HepG2 (cell line): ENCODE results near the gene EEPD1. TPM values are rescaled to one million over a fixed set of nuclear protein-coding genes. Genes with fewer than 3 reads are reported as not detected.

Experiments
- ELF1 ChIP-seq: sonication (generic); formaldehyde crosslinking; IDR thresholded peaks from 2 replicates; pipeline ENCODE4 v1.4.0; 2020; ENCODE audit warnings: missing genetic modification reagents
- FOXC1 ChIP-seq: sonication (generic); formaldehyde crosslinking; IDR thresholded peaks from 2 replicates; pipeline ENCODE4 v1.8.0; 2022; ENCODE audit warnings: mild to moderate bottlenecking, missing genetic modification reagents, borderline replicate concordance
- GABPA ChIP-seq, 2 experiments: IDR thresholded peaks; 2 replicates each; pipeline ENCODE4 v1.6.1; 2011 to 2016; ENCODE audit warnings: low read depth in 2 of 2, low read length in 1 of 2, missing biosample characterization in 1 of 2, missing genetic modification characterization in 1 of 2
- GATAD1 ChIP-seq: IDR thresholded peaks from 2 replicates; pipeline ENCODE4 v1.6.1; 2016; ENCODE audit warnings: missing genetic modification reagents, missing compliant biosample characterization
- GTF3A ChIP-seq: sonication (generic); formaldehyde crosslinking; conservative IDR thresholded peaks from 2 replicates; pipeline ENCODE4 v1.4.0; 2020; ENCODE audit warnings: mild to moderate bottlenecking, missing genetic modification reagents
- HMG20B ChIP-seq: conservative IDR thresholded peaks from 2 replicates; pipeline ENCODE4 v1.6.1; 2016; ENCODE audit warnings: missing genetic modification reagents, missing compliant biosample characterization
- KDM5A ChIP-seq: fragments of 200-600 bp; sonication (generic); IDR thresholded peaks from 2 replicates; pipeline ENCODE4 v1.7.0; 2018; ENCODE audit warnings: antibody characterized with exemption, mild to moderate bottlenecking, low read length, borderline replicate concordance
- MXI1 ChIP-seq: IDR thresholded peaks from 3 replicates; pipeline ENCODE4 v1.6.1; 2012; ENCODE audit warnings: low read depth, low read length, inconsistent platforms, borderline replicate concordance
- NCOA2 ChIP-seq: sonication (generic); formaldehyde crosslinking; IDR thresholded peaks from 2 replicates; pipeline ENCODE4 v1.8.0; 2022; ENCODE audit warnings: inconsistent platforms
- NFE2 ChIP-seq: sonication (generic); formaldehyde crosslinking; IDR thresholded peaks from 2 replicates; pipeline ENCODE4 v1.4.0; 2020; ENCODE audit warnings: missing genetic modification reagents
- PAF1 ChIP-seq: IDR thresholded peaks from 2 replicates; pipeline ENCODE4 v1.6.1; 2016; ENCODE audit warnings: missing genetic modification reagents, missing compliant biosample characterization
- RAD21 ChIP-seq: fragments of 450-650 bp; formaldehyde crosslinking; IDR thresholded peaks from 2 replicates; pipeline ENCODE4 v1.5.0; 2020; ENCODE audit warnings: mild to moderate bottlenecking
- REXO4 ChIP-seq: sonication (generic); formaldehyde crosslinking; IDR thresholded peaks from 2 replicates; pipeline ENCODE4 v1.8.0; 2022; ENCODE audit warnings: missing genetic modification reagents, mild to moderate bottlenecking, borderline replicate concordance
- SOX6 ChIP-seq, 2 experiments: fragments of 450-650 bp in 1 of 2; sonication (generic) in 1 of 2; formaldehyde crosslinking in 1 of 2; IDR thresholded peaks; 2 replicates each; pipeline versions ENCODE4 v1.4.0 to v1.6.1; 2017 to 2020; ENCODE audit warnings: antibody characterized with exemption in 1 of 2, mild to moderate bottlenecking in 1 of 2, missing genetic modification reagents in 1 of 2
- SPEN ChIP-seq: sonication (generic); formaldehyde crosslinking; IDR thresholded peaks from 2 replicates; pipeline ENCODE4 v1.5.1; 2020; ENCODE audit warnings: low read depth, mild to moderate bottlenecking, missing genetic modification reagents
- THYN1 ChIP-seq: sonication (generic); formaldehyde crosslinking; IDR thresholded peaks from 2 replicates; pipeline ENCODE4 v1.8.1; 2023; ENCODE audit warnings: low read depth, mild to moderate bottlenecking, moderate library complexity, missing genetic modification reagents, borderline replicate concordance
- U2AF2 ChIP-seq: fragments of 200-400 bp; formaldehyde crosslinking; IDR thresholded peaks from 2 replicates; pipeline ENCODE4 v1.6.1; 2017; ENCODE audit warnings: low read depth, mild to moderate bottlenecking, low read length
- XRCC5 ChIP-seq: fragments of 200-400 bp; formaldehyde crosslinking; optimal IDR thresholded peaks from 2 replicates; pipeline ENCODE3; 2017; ENCODE audit warnings: mild to moderate bottlenecking, low read length
- ZFX ChIP-seq: sonication (generic); formaldehyde crosslinking; IDR thresholded peaks from 2 replicates; pipeline ENCODE4 v1.4.0; 2020; ENCODE audit warnings: mild to moderate bottlenecking, low read depth, missing genetic modification reagents, moderate library complexity
- ZNF235 ChIP-seq: sonication (generic); formaldehyde crosslinking; IDR thresholded peaks from 2 replicates; pipeline ENCODE4 v1.8.1; 2023; ENCODE audit warnings: mild to moderate bottlenecking, missing genetic modification reagents, borderline replicate concordance
- ZNF251 ChIP-seq: sonication (generic); formaldehyde crosslinking; IDR thresholded peaks from 2 replicates; pipeline ENCODE4 v1.9.0; 2021; ENCODE audit warnings: mild to moderate bottlenecking, missing genetic modification reagents
- ZNF3 ChIP-seq: IDR thresholded peaks from 2 replicates; pipeline ENCODE4 v1.7.0; 2017; ENCODE audit warnings: inconsistent platforms
- ZNF34 ChIP-seq: sonication (generic); formaldehyde crosslinking; IDR thresholded peaks from 2 replicates; pipeline ENCODE4 v1.4.0; 2020; ENCODE audit warnings: mild to moderate bottlenecking, missing genetic modification reagents, borderline replicate concordance
- ZNF577 ChIP-seq: sonication (generic); formaldehyde crosslinking; IDR thresholded peaks from 2 replicates; pipeline ENCODE4 v1.4.0; 2020; ENCODE audit warnings: mild to moderate bottlenecking, low read depth, missing genetic modification reagents, borderline replicate concordance
- ZNF644 ChIP-seq: IDR thresholded peaks from 2 replicates; pipeline ENCODE4 v1.6.1; 2016; ENCODE audit warnings: low read depth
- ZNF7 ChIP-seq: IDR thresholded peaks from 2 replicates; pipeline ENCODE4 v1.6.1; 2016; ENCODE audit warnings: missing biosample characterization, missing genetic modification reagents
- ZNF713 ChIP-seq: sonication (generic); formaldehyde crosslinking; IDR thresholded peaks from 2 replicates; pipeline ENCODE4 v1.4.0; 2020; ENCODE audit warnings: mild to moderate bottlenecking, missing genetic modification reagents
- ZNF891 ChIP-seq: sonication (generic); formaldehyde crosslinking; IDR thresholded peaks from 2 replicates; pipeline ENCODE4 v1.5.0; 2020; ENCODE audit warnings: mild to moderate bottlenecking, missing genetic modification reagents
- polyA plus RNA-seq, 8 experiments: library from polyadenylated mRNA; depleted of rRNA in 3 of 8; stranded (reverse) in 7 of 8; unstranded in 1 of 8; fragments of >200 nt; fragmentation: Illumina TruSeq in 4 of 8; extraction: Trizol in 4 of 8; gene quantifications; 2 replicates each; pipeline versions ENCODE4 v1.2.1 to v1.2.3, GENCODE V29; 2011 to 2016; ENCODE audit warnings: low read depth in 4 of 8, missing spikeins in 1 of 8, mixed read lengths in 1 of 8; ENCODE audit not compliant: insufficient read depth in 1 of 8
- total RNA-seq, 5 experiments: library from RNA; depleted of rRNA; stranded (reverse); fragments of >200 nt; fragmentation: Illumina TruSeq; extraction: Trizol; gene quantifications; 2 replicates each; pipeline ENCODE4 v1.2.3, GENCODE V29; 2016; ENCODE audit warnings: low read depth in 1 of 5
- TF ChIP-seq, protein P1 (sequence below): sonication (generic); formaldehyde crosslinking; IDR thresholded peaks from 2 replicates; pipeline ENCODE4 v1.5.0; 2020; ENCODE audit warnings: missing genetic modification reagents
- TF ChIP-seq, protein P2 (sequence below): sonication (generic); formaldehyde crosslinking; IDR thresholded peaks from 2 replicates; pipeline ENCODE4 v1.5.1; 2020; ENCODE audit warnings: mild to moderate bottlenecking, missing genetic modification reagents, moderate library complexity

EEPD1 gene
- total and polyA plus RNA-seq, 2 of the 13 experiments (the other 11 are each of a cell fraction or from before 2014, with no cell fraction given), result 10.1 to 16.4 TPM

DNA sequence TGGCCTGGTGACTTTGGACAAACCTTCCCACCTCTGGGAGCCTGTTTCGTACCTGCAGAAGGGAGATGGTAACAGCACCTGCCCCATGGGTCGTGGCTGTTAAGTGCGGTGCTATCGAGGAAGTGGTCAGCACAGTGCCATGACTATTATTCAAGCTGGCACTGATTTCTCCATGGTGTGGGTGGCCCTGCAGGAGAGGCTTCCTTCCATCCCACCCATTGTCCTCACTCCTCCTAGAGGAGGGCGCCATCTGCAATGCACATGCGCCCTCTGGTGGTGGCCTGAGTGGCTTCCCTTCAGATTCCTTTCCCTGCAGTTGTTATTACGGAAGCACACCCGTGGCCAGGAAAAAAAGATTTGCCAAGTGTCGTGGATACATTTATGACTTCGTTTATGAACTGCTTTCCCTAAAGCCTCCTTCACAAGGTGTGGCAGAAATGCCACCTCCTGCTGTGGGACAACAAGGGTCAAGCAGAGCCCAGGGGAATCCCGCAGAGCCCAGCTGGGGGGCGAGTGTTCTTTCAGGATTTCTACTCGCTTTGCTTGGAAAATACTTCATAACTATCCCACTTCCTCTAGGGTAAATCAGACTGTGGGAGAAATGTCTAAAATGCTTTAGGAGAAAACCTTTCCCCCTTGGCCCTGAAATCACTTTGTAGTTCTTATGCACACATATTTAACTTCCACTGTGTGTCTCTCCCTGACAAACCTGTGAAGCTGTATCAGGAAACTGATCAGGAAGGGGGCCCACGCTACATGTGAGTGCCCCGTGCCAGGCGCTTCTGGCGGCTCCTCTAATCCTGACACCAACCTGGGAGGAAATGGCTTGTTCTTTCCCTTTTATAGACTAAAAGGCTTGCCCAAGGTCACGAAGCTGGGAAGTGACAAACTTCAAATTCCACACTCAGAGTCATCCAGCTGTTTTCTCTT is 138.6 kb downstream of the EEPD1 start (continued):
- TF ChIP-seq, protein P1, sequence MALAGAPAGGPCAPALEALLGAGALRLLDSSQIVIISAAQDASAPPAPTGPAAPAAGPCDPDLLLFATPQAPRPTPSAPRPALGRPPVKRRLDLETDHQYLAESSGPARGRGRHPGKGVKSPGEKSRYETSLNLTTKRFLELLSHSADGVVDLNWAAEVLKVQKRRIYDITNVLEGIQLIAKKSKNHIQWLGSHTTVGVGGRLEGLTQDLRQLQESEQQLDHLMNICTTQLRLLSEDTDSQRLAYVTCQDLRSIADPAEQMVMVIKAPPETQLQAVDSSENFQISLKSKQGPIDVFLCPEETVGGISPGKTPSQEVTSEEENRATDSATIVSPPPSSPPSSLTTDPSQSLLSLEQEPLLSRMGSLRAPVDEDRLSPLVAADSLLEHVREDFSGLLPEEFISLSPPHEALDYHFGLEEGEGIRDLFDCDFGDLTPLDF, result no peak
- TF ChIP-seq ZNF3 (CRISPR knock-in tag) (no peak), NCOA2 (peak; percentile 38; the same call in 1 of the 2 replicates), ZFX (CRISPR knock-in tag) (peak; percentile 38; the same call in 1 of the 2 replicates), HMG20B (CRISPR knock-in tag) (no peak; the same call in 1 of the 2 replicates), REXO4 (CRISPR knock-in tag) (no peak), NFE2 (CRISPR knock-in tag) (no peak), KDM5A (no peak), XRCC5 (no peak), ZNF713 (CRISPR knock-in tag) (no peak), ZNF235 (CRISPR knock-in tag) (no peak), ZNF251 (CRISPR knock-in tag) (no peak), RAD21 (CRISPR knock-in tag) (peak; percentile 97), SPEN (CRISPR knock-in tag) (no peak), PAF1 (CRISPR knock-in tag) (no peak), U2AF2 (no peak), MXI1 (peak; percentile 14; the same call in 1 of the 3 replicates), ZNF891 (no peak; the same call in 1 of the 2 replicates), ZNF34 (CRISPR knock-in tag) (0 out of 2 replicates have a peak, but pooled peaks have one; percentile 25), ELF1 (no peak; the same call in 1 of the 2 replicates), FOXC1 (CRISPR knock-in tag) (peak; percentile 85; the same call in 1 of the 2 replicates), SOX6 (IDR thresholded peaks at IDR 0.05) (no peak), SOX6 (CRISPR knock-in tag; IDR thresholded peaks at IDR 0.05) (no peak), ZNF7 (no peak), GABPA (IDR thresholded peaks at IDR 0.05; ENCODE audit: low read depth, low read length) (no peak), GABPA (CRISPR knock-in tag; IDR thresholded peaks at IDR 0.05; ENCODE audit: low read depth) (peak; percentile 40; the same call in 1 of the 2 replicates), GATAD1 (CRISPR knock-in tag) (no peak), ZNF644 (0 out of 2 replicates have a peak, but pooled peaks have one; percentile 17), ZNF577 (CRISPR knock-in tag) (no peak), THYN1 (CRISPR knock-in tag) (no peak), GTF3A (CRISPR knock-in tag) (no peak)
- TF ChIP-seq, protein P2, sequence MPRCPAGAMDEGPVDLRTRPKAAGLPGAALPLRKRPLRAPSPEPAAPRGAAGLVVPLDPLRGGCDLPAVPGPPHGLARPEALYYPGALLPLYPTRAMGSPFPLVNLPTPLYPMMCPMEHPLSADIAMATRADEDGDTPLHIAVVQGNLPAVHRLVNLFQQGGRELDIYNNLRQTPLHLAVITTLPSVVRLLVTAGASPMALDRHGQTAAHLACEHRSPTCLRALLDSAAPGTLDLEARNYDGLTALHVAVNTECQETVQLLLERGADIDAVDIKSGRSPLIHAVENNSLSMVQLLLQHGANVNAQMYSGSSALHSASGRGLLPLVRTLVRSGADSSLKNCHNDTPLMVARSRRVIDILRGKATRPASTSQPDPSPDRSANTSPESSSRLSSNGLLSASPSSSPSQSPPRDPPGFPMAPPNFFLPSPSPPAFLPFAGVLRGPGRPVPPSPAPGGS (CRISPR knock-in tag), result no peak
